HEK293 (cell line): Measurements from ENCODE around the gene OPCML.

ENCODE experiments used
- CTCF ChIA-PET: fragments of 350-600 bp; formaldehyde crosslinking; extraction: SDS; loops from one replicate; lab custom pipeline; 2021; ENCODE audit warnings: antibody characterized with exemption; lab: Yijun Ruan, JAX
- POLR2A ChIA-PET: fragments of 300-600 bp; formaldehyde crosslinking; extraction: SDS; loops from one replicate; lab custom pipeline; 2020; ENCODE audit warnings: antibody characterized with exemption, inconsistent platforms; lab: Yijun Ruan, JAX
- H3K27ac ChIP-seq: fragments of 200-500 bp; sonication (Bioruptor generic); 2 replicates; pipeline ENCODE4 v1.5.1; 2014; ENCODE audit warnings: low read depth, low read length, control low read depth, inconsistent platforms; ENCODE audit errors: extremely low read depth
- H3K36me3 ChIP-seq, 2 experiments: fragments of 200-500 bp in 1 of 2; sonication (Bioruptor generic) in 1 of 2; 1 replicate in 1 of 2; 2 replicates in 1 of 2; pipeline ENCODE4 v1.5.1; 2014 to 2017; ENCODE audit warnings: inconsistent platforms in 2 of 2, low read length in 2 of 2; ENCODE audit not compliant: control insufficient read depth in 2 of 2, insufficient read depth in 1 of 2
- H3K4me1 ChIP-seq: fragments of 200-500 bp; sonication (Bioruptor generic); 2 replicates; pipeline ENCODE4 v1.5.1; 2014; ENCODE audit warnings: mild to moderate bottlenecking, low read length, inconsistent platforms; ENCODE audit not compliant: control insufficient read depth, insufficient read depth
- H3K4me3 ChIP-seq: 2 replicates; pipeline ENCODE4 v1.5.1; 2011; ENCODE audit warnings: low read depth, mild to moderate bottlenecking, control low read depth, low read length, moderate library complexity
- H3K9me3 ChIP-seq: fragments of 200-500 bp; sonication (Bioruptor generic); 2 replicates; pipeline ENCODE4 v1.5.1; 2014; ENCODE audit warnings: low read depth, low read length, inconsistent platforms; ENCODE audit not compliant: control insufficient read depth, insufficient read depth
- AEBP2 ChIP-seq: fragments of 450-650 bp; formaldehyde crosslinking; IDR thresholded peaks from 2 replicates; pipeline ENCODE4 v1.5.1; 2016; ENCODE audit warnings: missing biosample characterization, missing genetic modification characterization, borderline replicate concordance
- KLF10 ChIP-seq: fragments of 450-650 bp; IDR thresholded peaks from 2 replicates; pipeline ENCODE4 v1.5.1; 2018; ENCODE audit warnings: missing biosample characterization, mild to moderate bottlenecking, missing genetic modification characterization
- KLF8 ChIP-seq: fragments of 450-650 bp; formaldehyde crosslinking; IDR thresholded peaks from 2 replicates; pipeline ENCODE4 v1.5.1; 2016; ENCODE audit warnings: missing biosample characterization, missing genetic modification characterization
- KLF9 ChIP-seq: fragments of 450-650 bp; formaldehyde crosslinking; IDR thresholded peaks from 2 replicates; pipeline ENCODE4 v1.5.1; 2016; ENCODE audit warnings: missing biosample characterization, missing genetic modification characterization, low read depth
- OSR2 ChIP-seq: fragments of 450-650 bp; formaldehyde crosslinking; IDR thresholded peaks from 2 replicates; pipeline ENCODE4 v1.5.1; 2016; ENCODE audit warnings: missing biosample characterization, missing genetic modification characterization
- PATZ1 ChIP-seq: fragments of 450-650 bp; formaldehyde crosslinking; IDR thresholded peaks from 2 replicates; pipeline ENCODE4 v1.5.1; 2016; ENCODE audit warnings: missing biosample characterization, missing genetic modification characterization
- PBX3 ChIP-seq: sonication (generic); formaldehyde crosslinking; IDR thresholded peaks from 2 replicates; pipeline ENCODE4 v1.8.1; 2022; ENCODE audit warnings: mild to moderate bottlenecking, moderate library complexity, missing genetic modification reagents
- PRDM4 ChIP-seq: fragments of 450-650 bp; formaldehyde crosslinking; IDR thresholded peaks from 2 replicates; pipeline ENCODE4 v1.5.1; 2017; ENCODE audit warnings: missing biosample characterization, missing genetic modification characterization
- RBAK ChIP-seq: fragments of 450-650 bp; formaldehyde crosslinking; IDR thresholded peaks from 2 replicates; pipeline ENCODE4 v1.5.1; 2016; ENCODE audit warnings: missing biosample characterization, missing genetic modification characterization
- SALL2 ChIP-seq: fragments of 450-650 bp; formaldehyde crosslinking; IDR thresholded peaks from 2 replicates; pipeline ENCODE4 v1.5.0; 2017; ENCODE audit warnings: missing biosample characterization, mild to moderate bottlenecking, missing genetic modification characterization, borderline replicate concordance
- YY2 ChIP-seq: fragments of 450-650 bp; formaldehyde crosslinking; IDR thresholded peaks from 2 replicates; pipeline ENCODE4 v1.5.1; 2016; ENCODE audit warnings: missing biosample characterization, missing genetic modification characterization
- ZBTB8A ChIP-seq: fragments of 450-650 bp; formaldehyde crosslinking; IDR thresholded peaks from 2 replicates; pipeline ENCODE4 v1.5.1; 2016; ENCODE audit warnings: missing biosample characterization, missing genetic modification characterization
- ZFP37 ChIP-seq: fragments of 450-650 bp; formaldehyde crosslinking; IDR thresholded peaks from 2 replicates; pipeline ENCODE4 v1.5.1; 2016; ENCODE audit warnings: missing biosample characterization, missing genetic modification characterization
- ZNF133 ChIP-seq: fragments of 450-650 bp; formaldehyde crosslinking; IDR thresholded peaks from 2 replicates; pipeline ENCODE4 v1.5.1; 2016; ENCODE audit warnings: missing biosample characterization, missing genetic modification characterization
- ZNF138 ChIP-seq: fragments of 450-650 bp; formaldehyde crosslinking; IDR thresholded peaks from 2 replicates; pipeline ENCODE4 v1.5.1; 2016; ENCODE audit warnings: missing biosample characterization, missing genetic modification characterization, borderline replicate concordance
- ZNF184 ChIP-seq: fragments of 450-650 bp; IDR thresholded peaks from 2 replicates; pipeline ENCODE4 v1.5.1; 2018; ENCODE audit warnings: missing biosample characterization, mild to moderate bottlenecking, missing genetic modification characterization
- ZNF2 ChIP-seq: fragments of 450-650 bp; formaldehyde crosslinking; IDR thresholded peaks from 2 replicates; pipeline ENCODE4 v1.5.1; 2016; ENCODE audit warnings: missing biosample characterization, missing genetic modification characterization
- ZNF214 ChIP-seq: fragments of 450-650 bp; formaldehyde crosslinking; IDR thresholded peaks from 2 replicates; pipeline ENCODE4 v1.5.1; 2017; ENCODE audit warnings: missing biosample characterization, mild to moderate bottlenecking, missing genetic modification characterization, borderline replicate concordance
- ZNF239 ChIP-seq: fragments of 450-650 bp; formaldehyde crosslinking; IDR thresholded peaks from 2 replicates; pipeline ENCODE4 v1.5.1; 2016; ENCODE audit warnings: missing biosample characterization, missing genetic modification characterization
- ZNF350 ChIP-seq: fragments of 450-650 bp; formaldehyde crosslinking; IDR thresholded peaks from 2 replicates; pipeline ENCODE4 v1.5.0; 2017; ENCODE audit warnings: missing biosample characterization, mild to moderate bottlenecking, missing genetic modification characterization
- ZNF416 ChIP-seq: fragments of 450-650 bp; formaldehyde crosslinking; IDR thresholded peaks from 2 replicates; pipeline ENCODE4 v1.5.1; 2016; ENCODE audit warnings: missing biosample characterization, missing genetic modification characterization
- ZNF433 ChIP-seq: fragments of 450-650 bp; formaldehyde crosslinking; IDR thresholded peaks from 2 replicates; pipeline ENCODE4 v1.5.1; 2016; ENCODE audit warnings: missing biosample characterization, missing genetic modification characterization, low read depth
- ZNF544 ChIP-seq: fragments of 450-650 bp; formaldehyde crosslinking; IDR thresholded peaks from 2 replicates; pipeline ENCODE4 v1.5.0; 2017; ENCODE audit warnings: missing biosample characterization, missing genetic modification characterization
- ZNF580 ChIP-seq: fragments of 450-650 bp; formaldehyde crosslinking; IDR thresholded peaks from 2 replicates; pipeline ENCODE4 v1.5.1; 2016; ENCODE audit warnings: missing biosample characterization, missing genetic modification characterization
- ZNF585B ChIP-seq: fragments of 450-650 bp; formaldehyde crosslinking; IDR thresholded peaks from 2 replicates; pipeline ENCODE4 v1.5.1; 2016; ENCODE audit warnings: missing biosample characterization, missing genetic modification characterization
- ZNF701 ChIP-seq: fragments of 450-650 bp; formaldehyde crosslinking; IDR thresholded peaks from 2 replicates; pipeline ENCODE4 v1.5.1; 2016; ENCODE audit warnings: missing biosample characterization, missing genetic modification characterization
- ZSCAN23 ChIP-seq: fragments of 450-650 bp; formaldehyde crosslinking; IDR thresholded peaks from 2 replicates; pipeline ENCODE4 v1.5.1; 2016; ENCODE audit warnings: missing biosample characterization, missing genetic modification characterization

OPCML gene

GRCh38 chr11:132549001-132549400 lies 983.3 kb downstream of the OPCML start (continued):
- TF ChIP-seq PBX3 (CRISPR knock-in tag) (no peak), YY2 (tag by site-specific recombination) (no peak), ZNF138 (tag by site-specific recombination) (no peak), AEBP2 (tag by site-specific recombination) (no peak), ZNF184 (no peak), ZNF133 (tag by site-specific recombination) (no peak), ZFP37 (tag by site-specific recombination) (no peak), KLF8 (tag by site-specific recombination) (no peak), ZNF214 (tag by site-specific recombination) (no peak), KLF9 (tag by site-specific recombination) (no peak), ZNF580 (tag by site-specific recombination) (no peak)

- TF ChIP-seq OSR2 (tag by site-specific recombination), result no peak
- TF ChIP-seq KLF10 (tag by site-specific recombination), result no peak
- no peak for TF ChIP-seq YY2 (tag by site-specific recombination)
- TF ChIP-seq RBAK (tag by site-specific recombination), result no peak
- TF ChIP-seq ZNF350 (tag by site-specific recombination), result no peak
- no peak for TF ChIP-seq ZNF701 (tag by site-specific recombination)
- TF ChIP-seq ZNF433 (tag by site-specific recombination), result no peak
- TF ChIP-seq ZBTB8A (tag by site-specific recombination), result no peak
- no peak for TF ChIP-seq PATZ1 (tag by site-specific recombination)
- no peak for TF ChIP-seq ZNF585B (tag by site-specific recombination)
- TF ChIP-seq SALL2 (tag by site-specific recombination), result no peak
- no peak for TF ChIP-seq PRDM4 (tag by site-specific recombination)
- TF ChIP-seq ZNF2 (tag by site-specific recombination), result no peak
- no peak for TF ChIP-seq ZSCAN23 (tag by site-specific recombination)
- no peak for TF ChIP-seq ZNF544 (tag by site-specific recombination)
- no peak for TF ChIP-seq ZNF416
- no peak for TF ChIP-seq ZNF239
- no peaks in the 10 kb centered on the region for H3K4me1 ChIP-seq
- no peak overlapping the region for H3K27ac ChIP-seq
- ChIA-PET POLR2A (no interaction called here), CTCF (interaction anchor here (0.6 to 1.2 kb wide), 2 partner anchors 15 to 494 kb away, joined by 3 read pairs; no protein-coding TSS in a partner anchor)
- H3K9me3 ChIP-seq, result no peaks in the 10 kb centered on the region
- H3K36me3 ChIP-seq, result no peaks in the 10 kb centered on the region
- no peak overlapping the region for H3K4me3 ChIP-seq
Observed at GRCh38 chr11:132544007-132544406, 988.3 kb downstream of the OPCML start.
